Inferior parietal cortex (tissue), 1 donor: Measurements from ENCODE around the gene N4BP2L2.
A peak's percentile ranks its signal among the peaks of the same experiment; 100 is the strongest.

ENCODE experiments used
- DNase-seq: peaks from one replicate; pipeline ENCODE4 v3.0.0-alpha.2; 2016; ENCODE audit errors: extremely low spot score

Gene N4BP2L2

GRCh38 chr13:32471187-32471922, 67.2 kb downstream of the N4BP2L2 start:
- DNase-seq = peak; percentile 61

- DNase-seq = no peak
Observed at GRCh38 chr13:32468502-32469142, 70.0 kb downstream of the N4BP2L2 start.

- DNase-seq = no peak
Observed at GRCh38 chr13:32456591-32456990, 82.0 kb downstream of the N4BP2L2 start.

GRCh38 chr13:32455594-32455903, 83.0 kb downstream of the N4BP2L2 start:
- no peak for DNase-seq

- no peak for DNase-seq
Observed at GRCh38 chr13:32454886-32455593, 83.6 kb downstream of the N4BP2L2 start.

- DNase-seq = no peak
Observed at GRCh38 chr13:32453981-32454380, 84.6 kb downstream of the N4BP2L2 start.

- DNase-seq = no peak
Observed at GRCh38 chr13:32448972-32449371, 89.6 kb downstream of the N4BP2L2 start.

- DNase-seq = no peak
Observed at GRCh38 chr13:32447894-32448623, 90.5 kb downstream of the N4BP2L2 start.

GRCh38 chr13:32446773-32447465, 91.7 kb downstream of the N4BP2L2 start:
- no peak for DNase-seq

- no peak for DNase-seq
Observed at GRCh38 chr13:32446220-32446619, 92.4 kb downstream of the N4BP2L2 start.

- DNase-seq = no peak
Observed at GRCh38 chr13:32445461-32445860, 93.1 kb downstream of the N4BP2L2 start.

- DNase-seq = no peak
Observed at GRCh38 chr13:32443111-32443510, 95.5 kb downstream of the N4BP2L2 start.

GRCh38 chr13:32438871-32439270, 99.7 kb downstream of the N4BP2L2 start:
- DNase-seq = no peak

GRCh38 chr13:32432856-32433255, 105.7 kb downstream of the N4BP2L2 start:
- DNase-seq = no peak

- DNase-seq = no peak
Observed at GRCh38 chr13:32431361-32431760, 107.2 kb downstream of the N4BP2L2 start.

GRCh38 chr13:32430018-32430747, 108.4 kb downstream of the N4BP2L2 start:
- no peak for DNase-seq

- DNase-seq = no peak
Observed at GRCh38 chr13:32429433-32429909, 109.1 kb downstream of the N4BP2L2 start.

- DNase-seq = no peak
Observed at GRCh38 chr13:32428581-32429432, 109.8 kb downstream of the N4BP2L2 start.

GRCh38 chr13:32427852-32428580, 110.6 kb downstream of the N4BP2L2 start, which contains the start of gene N4BP2L1:
Gene N4BP2L1 (minus strand): TSS chr13:32428130. CDS start chr13:32428082, 48 bp downstream.
- peak; percentile 74 for DNase-seq
